GM18520 (cell line): Measurements from ENCODE around the gene CUL9.

Experiments
- ATAC-seq: cut with Tn5 transposase; IDR thresholded peaks from one replicate; pipeline ENCODE4 v1.9.1; 2021; ENCODE audit not compliant: unreplicated experiment

CUL9 gene

DNA sequence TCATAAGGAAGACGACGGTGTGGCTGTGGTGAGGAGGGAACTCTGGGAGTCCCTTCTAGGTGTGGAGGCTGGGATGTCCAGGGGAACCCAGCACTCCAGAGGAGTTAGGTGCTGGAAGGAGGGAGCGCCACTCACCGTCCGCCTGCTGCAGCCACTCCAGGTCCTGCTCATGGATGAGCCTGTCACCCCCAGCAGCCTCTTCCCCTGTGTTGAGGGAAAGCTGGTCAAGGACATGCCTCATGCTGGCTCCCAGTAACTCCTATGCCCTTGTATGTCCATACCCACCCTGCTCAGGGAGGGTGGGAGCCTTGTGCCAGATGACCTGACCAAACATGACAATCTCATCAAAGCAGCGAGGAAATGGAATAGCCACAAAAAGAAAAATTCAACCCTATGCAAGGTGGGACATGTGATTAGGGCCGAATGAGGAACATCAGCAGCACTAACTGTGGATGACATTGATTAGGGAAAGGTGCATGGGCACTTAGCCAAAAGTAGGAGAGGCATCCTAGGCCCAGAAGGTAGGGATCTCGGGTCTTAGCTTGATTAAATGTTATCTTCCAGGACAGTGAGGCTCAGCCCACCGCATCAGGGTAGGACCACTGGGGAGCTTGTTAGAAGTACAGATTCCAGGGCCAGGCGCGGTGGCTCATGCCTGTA is 44.3 kb downstream of the CUL9 start:
- ATAC-seq, result no peak

DNA sequence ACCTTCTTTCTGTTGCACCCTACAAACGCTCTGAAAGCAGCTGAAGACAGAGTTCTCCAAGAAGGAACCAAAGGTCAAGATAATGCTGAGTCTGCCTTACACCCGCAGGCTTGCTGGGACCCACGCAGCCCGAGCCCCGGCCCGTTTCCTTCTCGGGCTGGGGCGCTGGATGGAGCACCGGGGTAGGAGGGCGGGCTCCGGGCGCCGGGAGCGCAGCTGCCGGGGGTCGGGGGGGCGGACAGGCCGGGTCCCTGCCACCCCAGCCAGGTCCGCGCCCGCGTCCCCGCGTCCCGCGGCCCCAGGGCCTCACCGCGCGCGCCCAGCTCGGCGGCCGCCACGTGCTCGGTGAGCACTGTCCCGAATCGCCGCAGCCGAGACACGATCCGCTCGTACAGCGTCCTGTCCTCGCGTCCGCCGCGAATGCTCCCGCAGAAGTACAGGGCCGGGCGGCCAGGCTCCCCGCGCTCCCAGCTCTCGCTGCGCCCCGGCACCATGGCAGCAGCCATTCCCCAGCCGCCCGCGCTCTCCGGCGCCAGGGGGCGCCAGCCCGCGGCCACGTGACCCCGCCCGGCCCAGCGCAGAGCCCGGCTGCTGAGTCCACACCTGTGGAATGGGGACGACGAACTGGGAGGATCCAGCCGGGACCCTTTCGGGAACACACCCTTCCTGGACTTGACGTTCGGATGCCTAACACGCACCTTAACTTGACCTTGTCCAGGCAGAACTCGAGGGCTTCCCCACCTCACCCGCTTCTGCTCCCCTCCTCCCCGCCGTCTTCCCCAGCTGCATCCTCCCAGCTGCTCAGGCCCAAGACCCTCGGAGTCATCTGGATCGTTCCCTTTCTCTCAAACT is 47.2 kb downstream of the CUL9 start, which contains the start of gene DNPH1:
TSS of gene DNPH1 (minus strand) at position 531 of the 852 bp plus-strand sequence. CDS start at position 506, 25 bp downstream.
- ATAC-seq, result peak; percentile 71

DNA sequence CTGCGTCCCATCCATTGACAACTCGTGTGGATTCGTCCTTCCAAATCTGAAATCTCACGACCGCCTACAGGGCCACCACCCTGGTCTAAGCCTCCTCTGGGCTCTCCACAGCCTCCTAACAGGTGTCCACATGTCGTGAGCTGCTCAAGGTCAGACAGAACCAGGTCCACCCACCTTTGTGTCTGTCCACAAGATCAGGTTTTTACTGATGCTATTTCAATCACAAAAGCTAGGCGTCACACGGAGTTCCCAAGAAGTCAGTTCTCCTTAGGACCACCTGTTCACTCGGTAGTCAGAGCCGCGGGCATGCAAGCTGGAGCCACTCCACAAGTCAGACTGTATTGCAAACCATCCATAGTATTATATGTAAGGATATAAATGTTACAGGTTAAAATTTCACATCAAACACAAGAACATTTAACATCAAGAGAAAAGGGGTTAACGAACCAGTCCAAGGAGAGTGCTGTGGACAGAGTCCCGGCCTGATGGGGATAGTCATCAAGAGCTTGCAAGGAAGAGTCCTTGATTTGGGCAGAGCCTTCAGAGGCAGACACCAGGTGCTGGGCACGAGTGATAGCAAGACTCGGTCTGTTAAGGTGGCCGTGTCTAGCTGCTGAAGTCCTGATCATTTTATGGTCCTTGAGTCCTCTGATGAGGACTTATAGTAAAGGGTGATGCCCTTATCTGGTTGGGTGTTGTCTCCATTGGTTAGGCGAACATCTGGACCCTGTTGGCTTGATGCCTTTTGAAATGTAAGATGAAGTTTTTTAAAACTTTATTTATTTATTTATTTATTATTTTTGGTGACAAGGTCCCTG is 48.0 kb downstream of the CUL9 start:
- ATAC-seq, result no peak

DNA sequence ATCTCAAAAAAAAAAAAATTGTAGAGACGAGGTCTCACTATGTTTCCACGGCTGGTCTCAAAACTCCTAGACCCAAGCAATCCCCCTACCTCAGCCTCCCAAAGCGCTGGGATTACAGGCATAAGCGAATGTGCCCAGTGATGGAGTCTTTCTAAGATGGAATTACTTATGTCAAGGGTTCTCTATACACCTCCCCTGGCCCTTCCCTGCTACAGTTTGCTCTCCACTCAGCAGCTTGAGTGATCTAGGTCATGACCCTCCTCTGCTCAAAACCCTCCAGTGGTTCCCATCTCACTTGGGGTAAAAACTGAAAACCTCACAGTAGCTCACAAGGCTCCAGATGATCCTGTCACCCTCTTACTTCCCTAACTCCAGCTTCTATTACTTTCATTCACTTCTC is 49.1 kb downstream of the CUL9 start:
- no peak for ATAC-seq

DNA sequence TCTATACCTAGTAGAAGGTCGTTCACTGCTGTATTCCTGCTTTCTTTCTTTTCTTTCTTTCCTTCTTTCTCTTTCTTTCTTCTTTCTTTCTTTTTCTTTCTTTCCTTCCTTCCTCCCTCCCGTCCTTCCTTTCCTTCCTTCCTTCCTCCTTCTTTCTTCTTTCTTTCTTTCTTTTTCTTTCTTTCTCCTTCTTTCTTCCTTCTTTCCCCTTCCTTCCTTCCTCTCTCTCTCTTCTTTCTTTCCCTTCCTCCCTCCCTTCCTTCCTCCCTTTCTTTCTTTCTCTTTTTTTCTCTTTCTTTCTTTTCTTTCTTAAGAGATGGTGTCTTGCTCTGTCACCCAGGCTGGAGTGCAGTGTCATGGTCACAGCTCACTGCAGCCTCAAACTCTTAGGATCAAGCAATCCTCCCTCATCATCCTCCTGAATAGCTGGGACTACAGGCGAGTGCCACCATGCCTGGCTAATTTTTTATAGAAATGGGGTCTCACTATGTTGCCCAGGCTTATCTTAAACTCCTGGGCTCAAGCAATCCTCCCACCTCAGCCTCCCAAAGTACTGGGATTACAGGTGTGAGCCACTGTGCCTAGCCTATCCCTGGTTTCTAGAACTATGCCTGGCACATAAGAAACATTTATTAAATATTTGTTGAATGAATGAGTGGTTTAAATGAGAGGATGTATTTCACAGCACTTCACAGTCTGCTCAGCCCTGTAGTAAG is 49.9 kb downstream of the CUL9 start:
- no peak for ATAC-seq

DNA sequence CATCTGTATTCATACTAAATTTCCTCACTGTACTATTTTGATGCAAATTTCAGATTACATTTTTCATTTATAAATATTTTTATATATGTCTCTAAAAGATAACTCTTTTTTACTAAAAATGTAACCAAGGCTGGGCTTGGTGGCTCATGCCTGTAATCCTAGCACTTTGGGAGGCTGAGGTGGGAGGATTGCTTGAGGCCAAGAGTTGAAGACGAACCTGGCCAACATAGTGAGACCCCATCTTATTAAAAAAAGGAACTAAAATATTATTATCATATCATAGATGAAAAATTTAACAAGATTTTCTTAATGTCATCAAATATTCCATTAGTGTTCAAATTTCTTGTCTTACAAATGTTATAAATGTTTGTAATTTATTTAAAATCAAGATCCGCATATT is 53.8 kb downstream of the CUL9 start:
- ATAC-seq, result no peak

DNA sequence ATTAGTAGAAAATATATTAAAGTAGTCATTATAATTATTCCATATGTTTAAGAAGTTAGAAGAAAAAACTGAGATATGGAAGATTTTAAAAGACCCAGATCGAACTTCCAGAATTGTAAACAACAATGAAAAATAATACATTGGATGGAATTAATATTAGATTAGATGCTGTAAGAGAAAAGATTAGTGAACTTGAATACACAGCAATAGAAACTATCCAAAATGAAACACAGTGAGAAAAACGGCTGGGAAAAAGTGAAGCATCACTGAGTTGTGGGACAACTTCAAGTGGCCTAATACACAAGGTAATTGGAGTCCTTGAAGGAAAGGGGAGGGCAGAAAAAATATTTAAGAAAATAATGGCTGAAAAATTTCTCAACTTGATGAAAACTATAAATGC is 57.1 kb downstream of the CUL9 start:
- no peak for ATAC-seq

DNA sequence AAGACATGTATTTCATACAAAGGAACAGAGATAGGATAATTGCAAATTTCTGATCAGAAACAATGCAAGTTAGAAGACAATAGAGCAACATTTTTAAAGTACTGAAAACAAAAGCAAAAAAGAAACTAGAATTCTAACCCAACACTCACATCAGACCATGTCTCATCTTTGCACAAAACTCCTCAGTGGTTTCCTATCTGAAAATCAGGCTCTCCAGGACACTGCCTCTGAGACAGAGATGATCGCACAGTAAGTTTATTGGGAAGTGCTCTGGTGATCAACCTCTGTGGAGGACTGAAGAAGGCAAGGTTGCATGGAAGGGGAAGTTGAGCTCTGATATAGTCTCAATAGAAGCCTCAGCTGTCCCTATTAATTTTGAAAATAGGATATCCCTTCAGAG is 59.0 kb downstream of the CUL9 start:
- no peak for ATAC-seq

DNA sequence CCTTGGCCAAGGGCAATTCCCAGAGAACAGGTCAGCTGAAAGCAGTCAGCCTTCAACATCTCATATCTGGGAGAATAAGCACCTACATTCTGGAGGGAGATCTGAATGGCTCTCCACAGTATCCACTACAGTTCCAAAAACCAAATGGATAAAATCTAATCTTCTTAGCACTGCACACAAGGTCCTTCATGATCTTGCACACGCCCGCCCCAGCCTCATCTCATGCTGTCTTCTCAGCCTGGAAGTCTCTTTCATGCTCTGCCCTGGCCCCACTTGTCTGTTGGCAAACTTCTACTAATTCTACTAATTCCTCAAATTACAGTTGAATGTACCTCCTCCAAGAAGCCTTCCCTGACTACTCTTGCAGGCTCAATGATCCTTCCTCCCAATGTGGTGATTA is 59.5 kb downstream of the CUL9 start:
- ATAC-seq, result no peak

DNA sequence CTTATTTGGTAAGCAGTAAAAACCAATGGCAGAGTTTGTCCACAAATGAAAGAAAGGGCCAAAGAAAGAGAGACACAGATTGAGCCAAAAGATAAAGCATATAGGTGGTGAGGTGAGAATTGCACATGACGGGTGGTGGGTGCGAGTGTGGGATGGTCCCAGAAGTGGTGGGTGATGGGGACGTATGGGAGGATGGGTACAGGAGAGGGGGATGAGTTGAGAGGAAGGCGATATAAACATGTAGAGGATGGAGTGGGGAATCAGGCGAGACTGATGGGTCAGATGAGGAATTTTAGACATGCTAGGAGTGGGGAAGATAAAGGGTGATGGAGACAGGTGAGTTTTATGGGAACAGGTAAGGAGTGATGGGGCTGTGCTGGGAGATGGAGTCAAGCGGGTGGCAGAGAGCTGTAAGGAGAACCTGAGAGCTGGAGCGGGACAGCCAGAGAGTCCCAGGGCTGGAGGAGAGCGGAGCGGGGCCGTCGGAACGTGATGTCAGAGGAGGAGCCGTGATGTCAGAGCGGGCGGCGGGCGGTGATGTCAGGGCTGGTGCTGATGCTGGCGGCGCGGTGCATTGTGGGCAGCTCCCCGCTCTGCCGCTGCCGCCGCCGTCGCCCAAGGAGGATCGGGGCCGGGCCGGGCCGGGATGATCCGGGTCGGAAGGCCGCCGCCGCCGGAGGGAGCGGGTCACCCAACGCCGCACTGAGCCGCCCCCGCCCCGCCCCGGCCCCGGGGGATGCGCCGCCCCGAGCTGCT is 61.1 kb downstream of the CUL9 start, which contains the start of gene TTBK1:
TSS of gene TTBK1 (plus strand) at position 574 of the 756 bp plus-strand sequence. CDS start 3,180 bp downstream, outside the sequence.
- no peak for ATAC-seq

DNA sequence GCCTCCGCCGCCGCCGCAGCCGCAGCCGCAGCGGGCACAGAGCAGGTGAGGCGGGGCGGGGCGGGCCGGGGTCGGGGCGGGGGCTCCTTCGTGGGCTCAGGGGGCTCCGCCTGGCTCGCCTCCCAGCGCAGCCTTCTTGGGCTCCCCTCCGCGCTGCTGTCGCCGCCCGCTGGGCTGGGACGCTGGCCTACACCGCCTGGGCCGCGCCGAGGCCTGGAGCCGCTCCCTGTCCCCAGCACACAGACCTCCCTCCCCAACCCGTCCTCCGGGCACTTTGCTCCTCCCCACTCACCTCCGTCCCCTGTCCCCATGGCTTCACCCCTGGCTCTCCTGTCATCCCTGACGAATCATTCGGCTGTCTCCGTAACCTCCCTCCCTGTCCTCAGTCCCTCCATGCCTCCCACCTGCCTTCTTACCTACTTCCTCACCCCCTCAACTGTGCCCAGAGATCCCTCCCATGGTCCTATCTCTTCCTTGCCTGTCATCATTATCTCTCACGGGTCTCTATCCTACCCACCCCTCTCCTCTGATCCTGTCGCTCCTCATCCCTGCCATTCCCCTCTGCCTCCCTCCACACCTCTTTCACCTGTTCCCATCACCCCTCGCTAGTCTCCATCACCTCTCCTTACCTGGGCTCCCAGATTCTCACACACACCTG is 61.8 kb downstream of the CUL9 start:
- no peak for ATAC-seq

DNA sequence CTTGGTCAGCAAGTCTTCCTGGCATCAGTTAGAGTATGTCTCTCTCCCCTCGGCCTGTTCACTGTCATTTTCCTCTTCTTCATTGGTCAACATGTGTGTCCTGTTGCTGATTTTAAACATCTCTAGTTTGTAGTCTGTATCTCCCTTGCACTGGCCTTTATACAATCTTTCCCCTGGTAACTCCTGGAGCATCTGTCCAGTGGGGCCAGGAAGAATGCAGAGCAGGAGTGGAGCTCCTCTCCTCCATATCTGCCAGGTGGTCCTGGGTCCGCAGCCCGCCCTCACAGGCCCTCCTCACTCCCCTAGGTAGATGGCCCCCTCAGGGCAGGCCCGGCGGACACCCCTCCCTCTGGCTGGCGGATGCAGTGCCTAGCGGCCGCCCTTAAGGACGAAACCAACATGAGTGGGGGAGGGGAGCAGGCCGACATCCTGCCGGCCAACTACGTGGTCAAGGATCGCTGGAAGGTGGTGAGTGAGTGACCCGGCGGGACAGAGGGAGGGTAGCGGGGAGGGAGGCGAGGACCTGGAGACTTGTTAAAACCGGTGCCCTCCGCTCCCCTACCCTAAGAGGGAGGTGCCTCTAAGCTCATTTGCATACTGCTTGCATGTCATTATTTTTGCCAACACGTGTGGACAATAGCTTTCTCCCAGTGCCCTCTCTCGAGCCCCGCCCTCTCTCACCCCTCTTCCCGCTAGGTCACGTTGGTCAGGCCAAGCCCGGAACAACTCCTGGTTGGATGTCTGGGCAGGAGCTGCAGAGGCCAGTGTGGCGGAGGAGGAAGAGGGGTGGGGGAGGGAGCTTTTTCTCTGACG is 64.5 kb downstream of the CUL9 start:
- ATAC-seq, result no peak

DNA sequence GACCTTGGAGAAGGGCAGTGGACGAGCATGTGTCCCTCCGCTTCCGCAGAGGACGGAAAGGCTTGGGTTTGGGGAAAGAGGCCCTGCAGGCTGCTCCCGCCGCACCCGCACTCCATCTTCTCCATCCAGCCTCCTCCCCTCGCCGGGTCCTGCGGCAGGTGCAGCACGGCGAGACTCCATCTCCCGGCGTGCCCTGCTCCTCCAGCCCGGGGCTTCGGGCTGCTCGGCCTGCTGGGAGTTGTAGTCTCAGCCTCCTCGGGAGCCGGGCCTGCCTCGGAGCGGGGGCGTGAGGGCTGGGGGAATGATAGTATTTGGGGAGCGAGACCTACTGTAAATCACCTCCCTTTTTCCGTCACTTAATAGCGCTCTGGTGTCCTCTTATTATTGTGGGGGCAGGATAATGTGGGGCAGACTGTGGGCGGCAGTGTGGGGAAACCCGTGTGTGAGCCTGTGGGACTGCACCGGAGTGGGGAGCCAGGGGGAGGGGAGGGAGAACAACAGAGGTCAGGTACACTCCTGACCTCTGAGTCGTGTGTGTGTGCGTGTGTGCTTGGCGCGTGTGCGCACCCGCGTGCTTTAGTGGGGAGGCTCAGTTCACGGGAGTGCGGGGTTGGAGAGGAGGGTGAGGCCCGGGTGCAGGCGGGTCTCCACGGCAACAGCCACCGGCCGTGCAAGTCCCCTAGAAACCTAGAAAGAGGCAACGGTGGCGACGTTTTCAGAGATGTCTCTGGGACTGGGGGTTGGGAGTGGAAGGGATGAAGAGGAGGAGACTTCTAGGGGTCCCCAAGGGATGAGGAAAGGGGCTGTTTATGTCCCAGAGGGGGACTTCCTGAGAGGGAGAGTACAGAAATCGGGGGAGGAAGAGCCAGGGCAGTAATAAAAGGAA is 65.4 kb downstream of the CUL9 start:
- no peak for ATAC-seq

DNA sequence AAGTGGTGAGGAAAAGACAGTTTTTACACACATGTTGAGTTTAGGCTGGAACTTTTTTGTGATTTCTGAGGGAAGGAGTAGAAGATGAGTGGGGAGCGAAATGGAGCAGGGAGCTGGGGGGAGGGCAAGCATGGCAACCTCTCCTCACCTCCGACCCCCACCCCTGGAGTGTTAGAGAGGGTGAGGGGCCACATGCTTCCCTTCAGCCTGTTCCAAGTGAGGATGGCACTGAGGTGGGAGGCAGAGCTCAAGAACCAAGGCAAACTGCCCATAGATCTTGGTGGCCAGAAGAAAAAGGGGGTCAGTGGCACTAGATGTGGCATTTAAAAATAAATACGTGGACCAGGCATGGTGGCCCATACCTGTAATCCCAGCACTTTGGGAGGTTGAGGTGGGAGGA is 66.1 kb downstream of the CUL9 start:
- ATAC-seq, result no peak

DNA sequence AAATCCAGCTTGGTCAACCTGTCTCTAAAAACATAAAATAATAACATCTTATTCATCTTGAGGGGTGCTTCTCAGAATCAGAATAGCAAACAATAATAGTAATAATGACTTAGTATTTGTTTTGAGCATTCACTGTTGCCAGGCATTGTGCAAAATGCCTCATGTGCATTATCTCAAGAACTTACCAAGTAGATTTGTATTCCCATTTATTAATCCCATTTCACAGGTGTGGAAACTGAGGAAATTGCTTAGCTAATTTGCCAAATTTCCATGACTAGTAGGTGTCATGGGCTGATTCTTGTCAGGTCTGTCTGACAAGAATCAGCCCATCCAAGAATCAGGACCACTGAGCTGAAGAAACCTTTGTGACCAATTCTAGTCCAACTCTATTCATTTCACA is 66.8 kb downstream of the CUL9 start:
- ATAC-seq, result no peak

DNA sequence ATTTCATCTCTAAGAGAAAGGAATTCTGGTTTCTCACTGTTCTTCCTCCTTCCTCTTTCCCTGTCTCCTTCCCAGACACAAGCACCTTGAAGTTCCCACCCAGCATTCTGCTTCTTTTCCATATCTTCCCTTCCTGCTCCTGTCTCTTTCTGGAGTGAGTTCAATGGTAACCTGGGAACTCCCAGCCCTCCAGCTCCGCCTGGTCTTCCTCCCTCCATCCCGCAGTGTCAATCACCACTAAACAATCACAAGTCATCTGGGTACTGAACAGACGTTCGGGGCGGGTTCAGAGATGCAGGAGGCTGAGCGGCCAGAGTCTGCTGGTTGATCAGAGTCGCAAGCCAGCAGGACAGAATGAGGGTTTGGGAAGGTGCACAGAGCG is 69.0 kb downstream of the CUL9 start:
- no peak for ATAC-seq

DNA sequence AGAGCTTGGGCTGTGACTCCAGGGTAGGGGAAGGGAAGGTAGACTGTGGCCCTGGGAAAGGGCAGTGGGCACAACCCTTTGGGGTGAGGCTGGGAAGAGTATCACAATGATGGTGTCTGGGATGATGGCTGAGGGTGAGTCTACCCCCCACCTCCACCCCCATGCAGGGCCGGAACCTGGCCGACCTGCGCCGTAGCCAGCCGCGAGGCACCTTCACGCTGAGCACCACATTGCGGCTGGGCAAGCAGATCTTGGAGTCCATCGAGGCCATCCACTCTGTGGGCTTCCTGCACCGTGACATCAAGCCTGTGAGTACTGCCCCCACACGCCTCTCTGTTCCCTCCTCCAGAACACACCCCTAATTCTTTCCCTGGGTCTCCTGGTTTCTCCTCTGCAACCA is 71.4 kb downstream of the CUL9 start:
- no peak for ATAC-seq
